ENCODE results near the gene CBX8. TPM values are rescaled to one million over a fixed set of nuclear protein-coding genes. Genes with fewer than 3 reads are reported as not detected.
"Not testable (repeated sequence)": the region's sequence is repeated elsewhere in the genome, so short reads cannot be mapped to it uniquely, and the experiment has no call there.

Gene CBX8
- total RNA-seq, 2 experiments from 2014 or later = 8.6 to 9.4 TPM

GRCh38 chr17:79769570-79770506 lies 27.0 kb downstream of the CBX8 start:
- Mint-ChIP-seq H3K4me1 (ENCODE audit: low read depth) (no peaks in the 10 kb centered on the region), H3K9me3 (ENCODE audit: insufficient read depth) (no peaks in the 10 kb centered on the region), H3K4me3 (no peak overlapping the region), H3K27me3 (ENCODE audit: low read depth) (peaks cover 18% of the 10 kb centered on the region), H3K36me3 (ENCODE audit: low read depth) (no peaks in the 10 kb centered on the region), H3K27ac (no peak overlapping the region)
- POLR2A ChIA-PET = no interaction called here
- CTCF ChIA-PET = no interaction called here
- DNase-seq (no peak), ATAC-seq (no peak)

GRCh38 chr17:79765708-79766107 lies 31.2 kb downstream of the CBX8 start:
- CTCF ChIA-PET = interaction anchor here (1.4 to 1.5 kb wide), 2 partner anchors 24 to 205 kb away, joined by 3 read pairs; no protein-coding TSS in a partner anchor
- H3K27me3 Mint-ChIP-seq (ENCODE audit: low read depth) = peaks cover 4% of the 10 kb centered on the region
- H3K4me3 Mint-ChIP-seq = no peak overlapping the region
- no peaks in the 10 kb centered on the region for H3K4me1 Mint-ChIP-seq (ENCODE audit: low read depth)
- no peaks in the 10 kb centered on the region for H3K36me3 Mint-ChIP-seq (ENCODE audit: low read depth)
- H3K9me3 Mint-ChIP-seq (ENCODE audit: insufficient read depth) = no peaks in the 10 kb centered on the region
- DNase-seq = no peak
- no peak overlapping the region for H3K27ac Mint-ChIP-seq
- no peak for ATAC-seq
- POLR2A ChIA-PET = no interaction called here

GRCh38 chr17:79761894-79762589 lies 34.8 kb downstream of the CBX8 start:
- H3K9me3 Mint-ChIP-seq (ENCODE audit: insufficient read depth) = no peaks in the 10 kb centered on the region
- H3K4me1 Mint-ChIP-seq (ENCODE audit: low read depth) = no peaks in the 10 kb centered on the region
- no peak overlapping the region for H3K4me3 Mint-ChIP-seq
- H3K27ac Mint-ChIP-seq = no peak overlapping the region
- ChIA-PET POLR2A (no interaction called here), CTCF (no interaction called here)
- DNase-seq = no peak
- ATAC-seq = no peak
- peaks cover 3% of the 10 kb centered on the region for H3K27me3 Mint-ChIP-seq (ENCODE audit: low read depth)
- no peaks in the 10 kb centered on the region for H3K36me3 Mint-ChIP-seq (ENCODE audit: low read depth)

- Mint-ChIP-seq H3K4me3 (no peak overlapping the region), H3K9me3 (ENCODE audit: insufficient read depth) (no peaks in the 10 kb centered on the region), H3K27me3 (ENCODE audit: low read depth) (no peaks in the 10 kb centered on the region), H3K4me1 (ENCODE audit: low read depth) (no peaks in the 10 kb centered on the region), H3K36me3 (ENCODE audit: low read depth) (no peaks in the 10 kb centered on the region), H3K27ac (no peak overlapping the region)
- POLR2A ChIA-PET = no interaction called here
- ATAC-seq = no peak
- DNase-seq = no peak
- CTCF ChIA-PET = interaction anchor here (1.3 to 1.9 kb wide), 2 partner anchors 15 kb away, joined by 3 to 7 read pairs; no protein-coding TSS in a partner anchor
These were observed 36.5 kb downstream of the CBX8 start for GRCh38 chr17:79760197-79760906.

- POLR2A ChIA-PET = no interaction called here
- DNase-seq = no peak
- no peak for ATAC-seq
- CTCF ChIA-PET = no interaction called here
- no peak overlapping the region for H3K27ac Mint-ChIP-seq
- no peaks in the 10 kb centered on the region for H3K9me3 Mint-ChIP-seq (ENCODE audit: insufficient read depth)
- no peaks in the 10 kb centered on the region for H3K4me1 Mint-ChIP-seq (ENCODE audit: low read depth)
- peaks cover 2% of the 10 kb centered on the region for H3K27me3 Mint-ChIP-seq (ENCODE audit: low read depth)
- no peak overlapping the region for H3K4me3 Mint-ChIP-seq
- H3K36me3 Mint-ChIP-seq (ENCODE audit: low read depth) = no peaks in the 10 kb centered on the region
These were observed 38.6 kb downstream of the CBX8 start for GRCh38 chr17:79758271-79758670.

GRCh38 chr17:79757140-79757745 lies 39.6 kb downstream of the CBX8 start:
- Mint-ChIP-seq H3K9me3 (ENCODE audit: insufficient read depth) (no peaks in the 10 kb centered on the region), H3K27me3 (ENCODE audit: low read depth) (peaks cover 3% of the 10 kb centered on the region), H3K4me1 (ENCODE audit: low read depth) (peaks cover 2% of the 10 kb centered on the region), H3K36me3 (ENCODE audit: low read depth) (no peaks in the 10 kb centered on the region), H3K4me3 (no peak overlapping the region), H3K27ac (no peak overlapping the region)
- ATAC-seq (no peak), DNase-seq (no peak)
- ChIA-PET CTCF (interaction anchor here (1.4 kb wide), 1 partner anchor 13 kb away, joined by 9 read pairs; no protein-coding TSS in a partner anchor), POLR2A (no interaction called here)

- H3K36me3 Mint-ChIP-seq (ENCODE audit: low read depth) = no peaks in the 10 kb centered on the region
- peaks cover 16% of the 10 kb centered on the region for H3K27me3 Mint-ChIP-seq (ENCODE audit: low read depth)
- ATAC-seq (no peak), DNase-seq (no peak)
- ChIA-PET CTCF (no interaction called here), POLR2A (no interaction called here)
- H3K4me1 Mint-ChIP-seq (ENCODE audit: low read depth) = peaks cover 2% of the 10 kb centered on the region
- H3K27ac Mint-ChIP-seq = no peak overlapping the region
- H3K9me3 Mint-ChIP-seq (ENCODE audit: insufficient read depth) = no peaks in the 10 kb centered on the region
- H3K4me3 Mint-ChIP-seq = no peak overlapping the region
These were observed 41.3 kb downstream of the CBX8 start for GRCh38 chr17:79755591-79755990.

- H3K4me3 Mint-ChIP-seq, DNase-seq: not testable (repeated sequence)
- CTCF ChIA-PET = interaction anchor here (0.9 to 1.2 kb wide), 2 partner anchors 9 to 54 kb away, joined by 3 read pairs; no protein-coding TSS in a partner anchor
These were observed 42.0 kb downstream of the CBX8 start for GRCh38 chr17:79754903-79755302.

GRCh38 chr17:79754370-79754769 lies 42.5 kb downstream of the CBX8 start:
- H3K4me1 Mint-ChIP-seq (ENCODE audit: low read depth) = peaks cover 2% of the 10 kb centered on the region
- DNase-seq = no peak
- H3K27ac Mint-ChIP-seq = no peak overlapping the region
- CTCF ChIA-PET = interaction anchor here (0.9 to 1.2 kb wide), 2 partner anchors 8 to 54 kb away, joined by 3 read pairs; no protein-coding TSS in a partner anchor
- no peak overlapping the region for H3K4me3 Mint-ChIP-seq
- H3K27me3 Mint-ChIP-seq (ENCODE audit: low read depth) = peaks cover 21% of the 10 kb centered on the region
- H3K36me3 Mint-ChIP-seq (ENCODE audit: low read depth) = no peaks in the 10 kb centered on the region
- ATAC-seq = no peak
- no peaks in the 10 kb centered on the region for H3K9me3 Mint-ChIP-seq (ENCODE audit: insufficient read depth)
- POLR2A ChIA-PET = no interaction called here

More at GRCh38 chr17:79754903-79755302, 42.0 kb downstream of the CBX8 start:
- H3K9me3 Mint-ChIP-seq (ENCODE audit: insufficient read depth); H3K4me1 Mint-ChIP-seq (ENCODE audit: low read depth); H3K27ac Mint-ChIP-seq; ATAC-seq; H3K36me3 Mint-ChIP-seq (ENCODE audit: low read depth); POLR2A ChIA-PET: not testable (repeated sequence)
- H3K27me3 Mint-ChIP-seq (ENCODE audit: low read depth) = peaks cover 17% of the 10 kb centered on the region

- no peak for ATAC-seq
- Mint-ChIP-seq H3K4me1 (ENCODE audit: low read depth) (peaks cover 5% of the 10 kb centered on the region), H3K4me3 (no peak overlapping the region), H3K27ac (no peak overlapping the region), H3K36me3 (ENCODE audit: low read depth) (no peaks in the 10 kb centered on the region), H3K27me3 (ENCODE audit: low read depth) (peaks cover 31% of the 10 kb centered on the region), H3K9me3 (ENCODE audit: insufficient read depth) (no peaks in the 10 kb centered on the region)
- no peak for DNase-seq
- ChIA-PET POLR2A (no interaction called here), CTCF (interaction anchor here (1.0 to 1.9 kb wide), 2 partner anchors 11 to 87 kb away, joined by 4 to 6 read pairs; partner anchors contain the start of gene CBX4)
These were observed 44.7 kb downstream of the CBX8 start for GRCh38 chr17:79752175-79752574.
